Activated naive CD8-positive, alpha-beta T cell treated with anti-CD3 and anti-CD28 coated beads, Interleukin-2, amount 50 U/mL, for 24 hours (primary cell): ENCODE results near the gene OST4.

Experiments
- ATAC-seq: fragments of 150-1000 bp; cut with Tn5 transposase; one replicate; pipeline ENCODE4 v1.10.0; 2021
- DNase-seq: peaks from one replicate; pipeline ENCODE4 v3.0.0; 2021
- H3K27ac Mint-ChIP-seq: one replicate; pipeline ENCODE4 v1.8.0; 2021; ENCODE audit warnings: mild to moderate bottlenecking, mixed read lengths
- H3K27me3 Mint-ChIP-seq: one replicate; pipeline ENCODE4 v1.8.0; 2021; ENCODE audit warnings: mixed read lengths
- H3K36me3 Mint-ChIP-seq: one replicate; pipeline ENCODE4 v1.8.0; 2021; ENCODE audit warnings: low read depth, mixed read lengths
- H3K4me1 Mint-ChIP-seq: one replicate; pipeline ENCODE4 v1.8.0; 2021; ENCODE audit warnings: mixed read lengths
- H3K4me3 Mint-ChIP-seq: one replicate; pipeline ENCODE4 v1.8.0; 2021; ENCODE audit warnings: mild to moderate bottlenecking, moderate library complexity, mixed read lengths
- H3K9me3 Mint-ChIP-seq: one replicate; pipeline ENCODE4 v1.8.0; 2021; ENCODE audit warnings: mixed read lengths

OST4 gene

DNA sequence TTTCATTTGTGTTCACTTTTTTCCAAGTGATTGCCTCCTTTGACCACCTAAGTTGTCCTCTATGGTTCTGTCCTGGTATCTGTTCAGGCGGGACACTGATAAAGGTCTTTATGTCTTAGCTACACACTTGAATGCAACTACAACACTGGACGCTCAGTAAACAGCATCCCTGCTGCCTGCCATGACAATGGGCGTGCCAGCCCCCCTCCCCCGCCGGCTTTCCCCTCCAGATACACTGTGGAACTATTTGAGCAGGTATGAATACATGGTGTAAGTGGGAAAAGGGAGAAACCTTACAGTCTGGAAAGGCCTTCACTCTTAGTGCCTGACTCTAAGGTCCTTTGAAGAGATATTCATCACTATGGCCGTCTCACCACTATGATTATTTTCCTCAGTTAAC, 14.3 kb downstream of the OST4 start:
- H3K9me3 Mint-ChIP-seq, result no peaks in the 10 kb centered on the region
- ATAC-seq (no peak), DNase-seq (no peak)
- no peak overlapping the region for H3K4me3 Mint-ChIP-seq
- H3K27me3 Mint-ChIP-seq, result no peaks in the 10 kb centered on the region
- H3K27ac Mint-ChIP-seq, result no peak overlapping the region
- H3K36me3 Mint-ChIP-seq, result peaks cover 29% of the 10 kb centered on the region
- peaks cover 5% of the 10 kb centered on the region for H3K4me1 Mint-ChIP-seq

DNA sequence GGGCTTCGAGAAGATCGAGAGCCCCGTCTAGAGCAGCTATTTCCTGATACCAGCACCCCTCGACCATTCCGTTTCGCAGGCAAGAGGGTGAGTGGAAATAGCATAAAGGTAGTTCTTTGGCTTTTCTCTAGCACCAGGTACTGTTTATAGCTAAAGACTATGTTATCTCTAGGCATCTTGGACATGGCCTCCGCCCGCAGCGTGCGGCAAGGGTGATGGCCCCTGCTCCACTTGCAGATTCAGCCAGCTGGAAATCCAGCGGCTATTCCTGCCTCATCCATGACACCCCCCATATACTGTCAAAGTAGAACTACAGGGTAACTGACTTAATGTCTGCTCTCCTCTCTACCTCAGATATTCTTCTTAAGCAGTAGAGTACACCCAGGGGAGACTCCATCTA, 16.7 kb downstream of the OST4 start:
- ATAC-seq, result no peak
- DNase-seq, result no peak
- H3K27ac Mint-ChIP-seq, result no peak overlapping the region
- H3K4me1 Mint-ChIP-seq, result peaks cover 23% of the 10 kb centered on the region
- peaks cover 8% of the 10 kb centered on the region for H3K27me3 Mint-ChIP-seq
- H3K4me3 Mint-ChIP-seq, result no peak overlapping the region
- peaks cover 7% of the 10 kb centered on the region for H3K9me3 Mint-ChIP-seq
- peaks cover 34% of the 10 kb centered on the region for H3K36me3 Mint-ChIP-seq

DNA sequence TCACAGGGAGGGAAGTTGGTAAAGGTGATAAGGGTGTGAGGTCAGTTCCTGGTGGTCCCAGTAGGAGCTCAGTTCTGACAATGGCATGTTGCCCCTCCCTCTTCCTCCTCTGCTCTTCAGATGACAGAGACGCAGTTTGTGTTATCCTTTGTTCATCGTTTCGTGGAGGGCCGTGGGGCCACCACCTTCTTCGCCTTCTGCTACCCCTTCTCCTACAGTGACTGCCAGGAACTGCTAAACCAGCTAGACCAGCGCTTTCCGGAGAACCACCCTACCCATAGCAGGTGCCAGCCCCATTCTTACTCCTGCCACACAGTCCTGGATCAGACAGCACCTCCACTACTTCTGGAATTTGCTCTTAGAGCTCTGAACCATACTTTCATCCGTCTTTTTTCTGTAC, 17.7 kb downstream of the OST4 start:
- Mint-ChIP-seq H3K4me1 (peaks cover 27% of the 10 kb centered on the region), H3K27me3 (peaks cover 8% of the 10 kb centered on the region), H3K4me3 (no peak overlapping the region), H3K27ac (no peak overlapping the region), H3K9me3 (peaks cover 7% of the 10 kb centered on the region), H3K36me3 (peaks cover 30% of the 10 kb centered on the region)
- DNase-seq, result no peak
- ATAC-seq, result no peak

DNA sequence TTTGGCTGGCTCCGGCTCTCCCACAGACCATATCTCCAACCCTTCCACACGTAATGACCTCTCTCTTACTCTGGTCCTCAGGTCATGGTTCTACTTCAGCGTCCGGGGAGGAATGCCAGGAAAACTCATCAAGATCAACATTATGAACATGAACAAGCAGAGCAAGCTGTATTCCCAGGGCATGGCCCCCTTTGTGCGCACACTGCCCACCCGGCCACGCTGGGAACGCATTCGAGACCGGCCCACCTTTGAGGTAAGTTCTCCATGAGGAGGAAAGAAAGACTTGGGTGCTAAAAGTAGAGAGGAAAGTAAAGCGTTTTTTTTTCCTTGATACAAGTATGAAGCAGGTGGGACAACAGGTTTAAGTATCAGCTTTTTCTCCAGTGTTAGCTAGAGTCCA, 18.1 kb downstream of the OST4 start:
- no peak for ATAC-seq
- no peak for DNase-seq
- H3K36me3 Mint-ChIP-seq, result peaks cover 30% of the 10 kb centered on the region
- H3K9me3 Mint-ChIP-seq, result peaks cover 7% of the 10 kb centered on the region
- H3K4me1 Mint-ChIP-seq, result peaks cover 27% of the 10 kb centered on the region
- H3K27me3 Mint-ChIP-seq, result peaks cover 8% of the 10 kb centered on the region
- no peak overlapping the region for H3K4me3 Mint-ChIP-seq
- no peak overlapping the region for H3K27ac Mint-ChIP-seq

DNA sequence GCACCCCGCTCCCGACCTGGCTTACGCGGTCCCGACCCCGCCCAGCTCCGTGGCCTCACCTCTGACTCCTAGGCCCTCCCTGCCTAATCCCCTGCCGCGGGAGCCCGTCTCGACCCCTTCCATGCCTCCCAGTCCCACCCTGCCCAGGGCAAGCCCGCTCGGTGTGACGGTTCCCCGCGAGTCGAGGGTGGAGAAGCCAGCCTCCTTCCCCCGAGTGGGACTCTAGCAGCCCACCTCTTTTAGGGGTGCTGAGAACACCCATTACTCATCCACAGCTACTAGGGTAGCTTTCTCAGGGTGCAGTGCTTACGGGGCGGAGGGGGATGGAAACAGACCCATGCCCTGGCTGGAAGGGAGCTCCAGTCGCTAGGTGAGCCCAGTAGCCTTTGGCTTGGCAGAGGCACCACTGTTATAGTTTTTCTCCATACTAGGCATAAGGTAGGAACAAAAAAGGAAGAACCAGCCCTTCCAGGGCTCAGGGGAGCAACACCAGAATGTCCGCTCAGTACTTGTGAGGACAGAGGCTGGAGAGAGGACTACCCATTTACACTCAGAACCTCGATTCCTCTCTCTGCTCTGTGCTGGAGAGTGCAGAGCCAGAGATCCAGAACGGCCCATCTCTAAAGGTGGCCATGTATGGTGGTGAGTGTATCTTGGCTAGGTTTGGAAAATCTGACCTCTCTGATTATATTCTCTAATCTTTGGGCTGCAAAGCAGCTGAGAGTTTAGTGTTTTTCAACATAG, 19.4 kb downstream of the OST4 start:
- Mint-ChIP-seq H3K9me3 (peaks cover 7% of the 10 kb centered on the region), H3K36me3 (peaks cover 28% of the 10 kb centered on the region), H3K27ac (peak overlapping the region; percentile 69), H3K4me1 (peaks cover 29% of the 10 kb centered on the region), H3K27me3 (peaks cover 8% of the 10 kb centered on the region), H3K4me3 (peak overlapping the region; percentile 93)
- no peak for DNase-seq
- no peak for ATAC-seq

DNA sequence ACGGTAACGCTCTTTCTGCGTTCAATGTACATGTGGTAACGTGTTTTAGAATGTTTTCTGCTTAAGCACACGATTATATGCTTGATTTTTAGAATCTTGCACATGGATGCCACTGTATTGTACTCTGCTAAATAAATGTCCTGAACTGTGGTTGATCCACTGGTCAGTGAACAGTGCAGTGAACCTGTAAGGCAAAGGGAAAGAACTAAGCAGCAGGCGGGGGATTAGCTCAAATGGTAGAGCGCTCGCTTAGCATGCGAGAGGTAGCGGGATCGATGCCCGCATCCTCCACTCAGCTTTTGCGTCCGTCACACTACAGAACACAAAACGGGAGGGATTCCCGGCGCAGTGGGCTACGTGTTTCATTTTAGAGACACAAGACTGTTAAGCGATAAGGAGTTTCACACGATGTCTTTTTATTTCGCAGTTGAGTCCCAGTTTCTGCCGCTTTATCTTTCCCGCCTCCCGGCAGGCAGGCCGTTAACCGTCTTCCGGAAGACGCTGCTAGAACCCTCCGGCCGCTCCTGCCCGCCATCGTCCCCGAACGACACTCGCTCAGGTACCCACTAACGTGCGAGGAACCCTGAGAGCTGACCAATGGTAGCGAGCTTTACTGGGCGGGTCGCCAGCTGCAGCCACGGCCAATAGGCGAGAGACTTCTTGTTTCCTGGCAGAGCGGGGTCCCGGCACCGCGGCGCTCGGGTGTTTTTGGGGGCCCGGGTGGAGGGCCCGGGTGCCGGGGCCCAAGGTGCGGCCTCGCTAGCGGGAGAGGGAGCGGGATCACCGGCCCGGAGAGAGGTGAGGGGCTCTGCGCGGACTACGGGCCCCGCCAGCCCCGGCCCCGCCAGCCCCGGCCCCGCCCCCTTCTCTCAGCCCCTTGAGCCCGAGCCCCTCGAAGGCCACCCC, 20.2 kb downstream of the OST4 start, which contains the start of gene AGBL5:
AGBL5 (plus strand) TSS at position 673 of the 906 bp plus-strand sequence. CDS start 1,291 bp downstream, outside the sequence.
- peak within 1 kb of the TSS; percentile 93 for H3K4me3 Mint-ChIP-seq

DNA sequence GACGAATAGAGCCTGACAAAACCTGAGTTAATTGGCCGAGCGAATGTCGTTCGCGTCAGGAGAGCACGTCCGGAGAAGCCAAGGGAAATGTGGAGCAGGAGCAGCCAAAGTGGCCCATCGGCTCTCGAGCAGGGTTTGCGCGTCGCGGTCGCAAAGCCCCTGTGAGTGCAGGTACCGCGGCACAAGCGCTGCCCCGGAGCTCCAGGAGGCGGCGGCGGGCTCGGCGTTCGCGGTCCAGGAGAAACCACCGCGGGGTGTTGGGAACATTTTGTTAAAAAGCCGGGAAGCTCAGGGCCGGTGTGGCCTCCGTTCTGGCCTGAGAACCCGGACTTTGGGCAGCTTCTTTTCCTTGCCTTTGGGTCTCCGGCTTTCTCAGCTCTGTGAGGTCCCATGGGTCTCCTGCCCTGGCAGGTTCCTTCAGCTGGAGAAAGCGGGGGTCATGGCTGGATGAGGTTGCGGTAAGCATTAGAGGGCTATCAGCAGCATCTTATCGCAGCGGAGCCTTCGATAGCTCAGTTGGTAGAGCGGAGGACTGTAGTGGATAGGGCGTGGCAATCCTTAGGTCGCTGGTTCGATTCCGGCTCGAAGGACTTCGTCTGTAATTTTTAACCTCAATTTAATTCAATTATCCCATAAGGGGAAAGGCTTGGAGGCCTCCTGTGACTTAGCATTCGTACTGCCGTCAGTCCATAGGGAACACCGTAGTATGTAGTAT, 21.0 kb downstream of the OST4 start:
- Mint-ChIP-seq H3K4me1 (peaks cover 29% of the 10 kb centered on the region), H3K9me3 (peaks cover 7% of the 10 kb centered on the region), H3K27me3 (peaks cover 8% of the 10 kb centered on the region), H3K27ac (peak overlapping the region; percentile 100), H3K4me3 (peak overlapping the region; percentile 93), H3K36me3 (peaks cover 21% of the 10 kb centered on the region)
- ATAC-seq, result peak; percentile 83
- DNase-seq, result peak; percentile 88

More for the DNA sequence above, 20.2 kb downstream of the OST4 start, which contains the start of gene AGBL5:
- H3K36me3 Mint-ChIP-seq, result peaks cover 26% of the 10 kb centered on the region
- peak; percentile 95 for DNase-seq
- H3K4me1 Mint-ChIP-seq, result peaks cover 29% of the 10 kb centered on the region
- H3K27ac Mint-ChIP-seq, result peak within 1 kb of the TSS; percentile 100
- H3K27me3 Mint-ChIP-seq, result peaks cover 8% of the 10 kb centered on the region
- ATAC-seq, result peak; percentile 76
- peaks cover 7% of the 10 kb centered on the region for H3K9me3 Mint-ChIP-seq

DNA sequence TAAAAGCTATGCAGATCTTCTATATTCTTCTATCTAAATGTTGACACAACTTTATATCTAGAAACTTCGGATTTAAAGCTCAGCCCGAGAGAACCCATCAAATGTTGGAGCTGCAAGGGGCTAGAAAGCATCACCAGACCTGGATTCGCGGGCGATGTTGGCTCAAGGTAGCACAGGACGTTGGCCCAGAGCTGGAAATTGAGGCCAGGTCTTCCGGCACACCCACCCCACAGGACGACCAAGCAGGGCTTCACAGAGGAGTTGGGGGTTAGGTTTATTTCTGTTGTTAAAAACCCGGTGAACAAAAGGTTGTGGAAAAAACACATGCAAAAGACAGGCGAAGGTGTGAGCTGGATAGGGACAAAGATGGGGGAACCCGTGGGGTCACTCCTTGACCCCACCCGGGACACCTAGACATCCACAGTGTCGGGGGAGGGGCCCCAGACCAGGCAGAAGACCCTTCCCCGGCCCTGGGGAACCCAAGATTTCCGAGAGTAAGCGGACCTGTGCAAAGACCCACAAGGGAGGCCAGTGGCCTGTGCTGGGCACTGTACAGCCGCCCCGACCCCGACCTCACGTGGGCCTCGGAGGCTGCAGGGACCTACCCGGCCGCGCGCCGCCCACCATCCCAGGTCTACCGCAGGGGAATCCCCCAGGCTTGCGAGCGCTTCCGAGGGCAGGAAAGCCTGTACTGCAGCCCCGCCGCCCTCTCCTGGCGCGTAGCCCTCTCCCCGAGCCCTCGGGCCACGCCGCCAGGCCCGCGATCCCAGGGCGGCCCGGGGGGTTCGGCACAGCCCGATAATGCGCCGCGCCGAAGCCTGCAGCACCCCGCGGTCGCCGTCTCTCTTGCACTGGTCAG, 21.8 kb downstream of the OST4 start:
- ATAC-seq (peak; percentile 17), DNase-seq (peak; percentile 81)
- H3K9me3 Mint-ChIP-seq, result peaks cover 7% of the 10 kb centered on the region
- peaks cover 8% of the 10 kb centered on the region for H3K27me3 Mint-ChIP-seq
- peak overlapping the region; percentile 100 for H3K27ac Mint-ChIP-seq
- peak overlapping the region; percentile 93 for H3K4me3 Mint-ChIP-seq
- H3K4me1 Mint-ChIP-seq, result peaks cover 29% of the 10 kb centered on the region
- peaks cover 16% of the 10 kb centered on the region for H3K36me3 Mint-ChIP-seq

DNA sequence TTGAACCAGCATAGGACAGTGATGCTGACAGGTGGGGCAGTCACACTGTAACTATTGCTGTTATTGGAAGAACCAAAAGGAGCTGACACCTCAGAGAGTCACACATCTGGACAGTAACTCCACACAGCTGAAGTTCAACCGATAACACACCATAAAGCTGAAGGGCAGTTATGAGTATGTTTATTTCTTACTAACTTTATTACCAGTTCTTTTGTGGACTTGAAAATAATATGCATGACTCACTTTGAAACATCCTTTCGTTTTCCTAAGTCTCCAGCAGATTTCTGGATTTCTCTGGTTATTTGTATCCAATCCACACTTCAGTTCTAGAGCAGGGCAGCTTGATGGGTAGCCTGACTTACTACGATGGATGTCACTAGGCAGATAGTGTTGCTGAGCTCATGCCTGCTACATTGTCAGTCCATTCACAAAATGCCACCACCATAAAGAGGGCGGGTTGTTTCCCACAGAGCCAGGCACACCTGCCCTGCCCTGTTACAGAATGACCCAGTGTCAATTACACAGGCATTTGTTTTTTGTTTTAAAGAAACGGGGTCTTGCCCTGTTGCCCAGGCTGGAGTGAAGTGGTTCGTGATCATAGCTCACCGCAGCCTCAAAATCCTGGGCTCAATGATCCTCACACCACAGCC, 28.3 kb downstream of the OST4 start:
- Mint-ChIP-seq H3K4me3 (no peak overlapping the region), H3K27ac (peak overlapping the region; percentile 8), H3K27me3 (no peaks in the 10 kb centered on the region), H3K9me3 (no peaks in the 10 kb centered on the region), H3K36me3 (peaks cover 20% of the 10 kb centered on the region), H3K4me1 (peaks cover 16% of the 10 kb centered on the region)
- DNase-seq (no peak), ATAC-seq (no peak)

DNA sequence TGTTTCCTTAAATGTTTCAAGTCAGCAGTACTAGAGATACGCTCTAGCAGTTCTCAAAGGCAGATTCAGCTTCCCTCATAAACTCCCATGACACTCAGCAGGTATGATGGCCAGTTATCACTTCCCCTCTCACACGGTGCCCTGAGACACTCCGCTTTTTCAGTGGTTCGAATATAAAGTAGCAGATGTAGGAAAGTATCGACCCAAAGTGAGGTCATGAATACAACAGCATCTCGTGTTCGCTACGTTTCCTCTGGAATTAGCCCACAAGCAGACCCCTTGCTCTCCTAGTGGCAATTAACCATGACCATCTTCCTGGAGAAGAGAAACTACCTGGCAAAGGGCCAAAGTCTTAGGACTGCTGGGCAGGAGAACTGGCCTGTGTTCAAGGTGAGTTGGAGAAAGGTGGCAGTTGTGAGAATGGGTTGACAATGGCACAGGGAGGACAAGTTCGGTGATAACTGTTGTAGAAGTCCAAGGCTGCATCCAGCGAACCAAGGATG, 29.2 kb downstream of the OST4 start:
- H3K36me3 Mint-ChIP-seq, result peaks cover 27% of the 10 kb centered on the region
- H3K4me3 Mint-ChIP-seq, result no peak overlapping the region
- peak overlapping the region; percentile 8 for H3K27ac Mint-ChIP-seq
- DNase-seq (no peak), ATAC-seq (no peak)
- no peaks in the 10 kb centered on the region for H3K9me3 Mint-ChIP-seq
- no peaks in the 10 kb centered on the region for H3K27me3 Mint-ChIP-seq
- peaks cover 15% of the 10 kb centered on the region for H3K4me1 Mint-ChIP-seq

DNA sequence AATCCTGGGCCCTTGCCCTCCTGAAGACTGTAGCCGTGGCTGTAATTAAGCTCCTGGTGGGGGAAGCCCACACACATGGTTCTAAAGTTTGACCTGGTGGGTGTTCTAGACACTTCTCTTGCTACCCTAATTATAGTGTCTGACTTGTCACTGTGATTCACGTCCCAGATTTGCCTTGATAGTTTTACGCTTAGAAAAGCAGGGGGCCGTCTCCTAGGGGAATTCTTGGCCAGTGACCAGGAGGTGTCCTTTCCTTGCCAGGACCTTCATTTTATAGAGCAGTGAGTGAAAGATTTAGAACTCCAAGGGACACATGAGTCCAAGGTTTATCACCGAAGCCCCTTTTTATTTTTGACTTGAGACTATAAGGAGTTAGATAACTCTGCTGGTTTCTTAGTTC, 29.7 kb downstream of the OST4 start:
- Mint-ChIP-seq H3K27me3 (no peaks in the 10 kb centered on the region), H3K4me3 (no peak overlapping the region), H3K4me1 (peaks cover 15% of the 10 kb centered on the region), H3K36me3 (peaks cover 31% of the 10 kb centered on the region), H3K9me3 (no peaks in the 10 kb centered on the region), H3K27ac (peak overlapping the region; percentile 76)
- DNase-seq (no peak), ATAC-seq (no peak)

DNA sequence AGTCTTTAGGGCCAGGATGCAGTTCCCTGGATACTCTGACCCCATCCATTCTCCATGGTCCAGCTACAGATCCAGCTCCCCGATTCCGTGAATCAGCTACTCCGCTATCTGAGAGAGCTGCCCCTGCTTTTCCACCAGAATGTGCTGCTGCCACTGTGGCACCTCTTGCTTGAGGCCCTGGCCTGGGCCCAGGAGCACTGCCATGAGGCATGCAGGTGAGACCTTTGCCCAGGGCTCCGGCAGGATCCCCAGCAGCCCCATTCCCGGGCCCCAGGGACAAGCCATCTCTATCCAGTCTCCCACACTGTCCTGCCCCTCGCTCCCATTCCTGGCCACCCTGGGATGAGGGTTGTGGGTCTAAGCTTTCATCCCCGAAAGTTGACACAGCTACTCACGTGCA, 31.2 kb downstream of the OST4 start:
- H3K9me3 Mint-ChIP-seq, result no peaks in the 10 kb centered on the region
- H3K4me3 Mint-ChIP-seq, result no peak overlapping the region
- H3K4me1 Mint-ChIP-seq, result peaks cover 15% of the 10 kb centered on the region
- H3K27ac Mint-ChIP-seq, result no peak overlapping the region
- no peaks in the 10 kb centered on the region for H3K27me3 Mint-ChIP-seq
- no peak for DNase-seq
- H3K36me3 Mint-ChIP-seq, result peaks cover 39% of the 10 kb centered on the region
- no peak for ATAC-seq

DNA sequence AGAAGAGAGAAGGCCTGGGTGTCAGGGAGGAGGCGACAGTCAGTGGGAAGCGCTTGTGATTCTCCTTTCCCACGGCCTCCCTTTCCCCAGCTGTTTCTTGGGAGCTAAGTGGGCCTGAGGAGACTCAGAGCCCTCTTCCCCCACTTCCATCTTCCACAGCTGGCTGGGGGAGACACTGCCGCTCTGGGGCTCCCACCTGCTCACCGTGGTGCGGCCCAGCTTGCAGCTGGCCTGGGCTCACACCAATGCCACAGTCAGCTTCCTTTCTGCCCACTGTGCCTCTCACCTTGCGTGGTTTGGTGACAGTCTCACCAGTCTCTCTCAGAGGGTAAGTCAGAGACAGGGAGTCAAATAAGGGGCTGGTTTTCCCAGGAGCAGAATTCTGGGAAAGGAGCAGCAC, 31.6 kb downstream of the OST4 start:
- H3K36me3 Mint-ChIP-seq, result peaks cover 44% of the 10 kb centered on the region
- peaks cover 19% of the 10 kb centered on the region for H3K4me1 Mint-ChIP-seq
- H3K27me3 Mint-ChIP-seq, result no peaks in the 10 kb centered on the region
- no peak overlapping the region for H3K27ac Mint-ChIP-seq
- DNase-seq, result no peak
- H3K4me3 Mint-ChIP-seq, result no peak overlapping the region
- no peak for ATAC-seq
- H3K9me3 Mint-ChIP-seq, result no peaks in the 10 kb centered on the region
